K562 (cell line): ENCODE data around the gene RAI1. TPM values are rescaled to one million over a fixed set of nuclear protein-coding genes. Genes with fewer than 3 reads are reported as not detected.

Experiments
- ATF1 ChIP-seq, 2 experiments: fragments of 450-650 bp in 1 of 2; IDR thresholded peaks; 2 replicates each; pipeline ENCODE4 v1.6.1; 2016; ENCODE audit warnings: missing compliant biosample characterization in 1 of 2, missing genetic modification characterization in 1 of 2
- BACH1 ChIP-seq: fragments of 200-800 bp; sonication (Bioruptor generic); IDR thresholded peaks from 2 replicates; pipeline ENCODE4 v1.6.1; 2016; ENCODE audit warnings: missing genetic modification characterization, missing compliant biosample characterization
- BCLAF1 ChIP-seq, 2 experiments: fragments of 450-650 bp in 1 of 2; IDR thresholded peaks; 2 replicates each; pipeline ENCODE4 v1.6.1; 2011 to 2017; ENCODE audit warnings: low read depth in 2 of 2, antibody characterized with exemption in 1 of 2, borderline replicate concordance in 1 of 2, low read length in 1 of 2, mild to moderate bottlenecking in 1 of 2, mixed read lengths in 1 of 2; ENCODE audit not compliant: control insufficient read depth in 1 of 2
- CBX3 ChIP-seq, 2 experiments: IDR thresholded peaks; 1 replicate in 1 of 2; 2 replicates in 1 of 2; pipeline ENCODE4 v1.6.1; 2012; ENCODE audit warnings: inconsistent platforms in 2 of 2, low read length in 2 of 2, borderline replicate concordance in 1 of 2, control low read depth in 1 of 2
- CCAR2 ChIP-seq: fragments of 200-400 bp; formaldehyde crosslinking; IDR thresholded peaks from 2 replicates; pipeline ENCODE4 v1.6.1; 2017; ENCODE audit warnings: mild to moderate bottlenecking, low read depth, low read length
- GABPB2 ChIP-seq: fragments of 250-450 bp; sonication (Bioruptor Pico); conservative IDR thresholded peaks from 2 replicates; pipeline ENCODE4 v1.5.1; 2021; ENCODE audit warnings: mild to moderate bottlenecking
- ILF3 ChIP-seq: fragments of 450-650 bp; IDR thresholded peaks from 2 replicates; pipeline ENCODE4 v1.6.1; 2018; ENCODE audit warnings: antibody characterized with exemption, mild to moderate bottlenecking, moderate library complexity, borderline replicate concordance
- MAZ ChIP-seq, 2 experiments: fragments of 450-650 bp in 1 of 2; sonication (generic) in 1 of 2; formaldehyde crosslinking; IDR thresholded peaks in 1 of 2; conservative IDR thresholded peaks in 1 of 2; 2 replicates each; pipeline versions ENCODE4 v1.4.0 to v1.5.0; 2020; ENCODE audit warnings: mild to moderate bottlenecking in 1 of 2, missing genetic modification reagents in 1 of 2
- MYBL2 ChIP-seq, 2 experiments: fragments of 450-650 bp in 1 of 2; sonication (generic) in 1 of 2; formaldehyde crosslinking in 1 of 2; IDR thresholded peaks; 2 replicates each; pipeline versions ENCODE4 v1.6.1 to v1.8.1; 2017 to 2022; ENCODE audit warnings: borderline replicate concordance in 1 of 2, inconsistent platforms in 1 of 2, low read depth in 1 of 2, mild to moderate bottlenecking in 1 of 2, missing genetic modification reagents in 1 of 2, moderate library complexity in 1 of 2
- NCOR1 ChIP-seq: fragments of 450-650 bp; IDR thresholded peaks from 2 replicates; pipeline ENCODE4 v1.6.1; 2016; ENCODE audit warnings: mild to moderate bottlenecking, moderate library complexity
- NFIC ChIP-seq: fragments of 450-650 bp; IDR thresholded peaks from 2 replicates; pipeline ENCODE4 v1.6.1; 2017; ENCODE audit warnings: mild to moderate bottlenecking, inconsistent platforms
- NR3C1 ChIP-seq: sonication (generic); formaldehyde crosslinking; IDR thresholded peaks from 2 replicates; pipeline ENCODE4 v1.8.1; 2022; ENCODE audit warnings: missing genetic modification reagents
- PREB ChIP-seq: sonication (generic); formaldehyde crosslinking; IDR thresholded peaks from 2 replicates; pipeline ENCODE4 v1.8.1; 2023; ENCODE audit warnings: mild to moderate bottlenecking, missing genetic modification reagents
- SREBF1 ChIP-seq: fragments of 150-350 bp; IDR thresholded peaks from 2 replicates; pipeline ENCODE4 v1.6.1; 2014; ENCODE audit warnings: antibody characterized with exemption, low read depth, low read length, borderline replicate concordance
- ZBTB12 ChIP-seq: fragments of 250-450 bp; sonication (Bioruptor Pico); IDR thresholded peaks from 2 replicates; pipeline ENCODE4 v1.4.0; 2020
- ZBTB5 ChIP-seq: fragments of 450-650 bp; IDR thresholded peaks from 2 replicates; pipeline ENCODE4 v1.6.1; 2017; ENCODE audit warnings: antibody characterized with exemption
- ZNF165 ChIP-seq: fragments of 250-450 bp; sonication (Bioruptor Pico); IDR thresholded peaks from 2 replicates; pipeline ENCODE4 v1.4.0; 2020; ENCODE audit warnings: borderline replicate concordance
- ZNF224 ChIP-seq: sonication (generic); formaldehyde crosslinking; IDR thresholded peaks from 2 replicates; pipeline ENCODE4 v1.8.0; 2022; ENCODE audit warnings: mild to moderate bottlenecking, missing genetic modification reagents
- ZNF24 ChIP-seq: fragments of 450-650 bp; IDR thresholded peaks from 2 replicates; pipeline ENCODE4 v1.6.1; 2016
- ZNF699 ChIP-seq: fragments of 250-450 bp; sonication (Bioruptor Pico); IDR thresholded peaks from 2 replicates; pipeline ENCODE4 v1.8.0; 2021; ENCODE audit warnings: mild to moderate bottlenecking, moderate library complexity; ENCODE audit not compliant: insufficient replicate concordance
- polyA plus RNA-seq, 8 experiments: library from polyadenylated mRNA; depleted of rRNA in 4 of 8; stranded (reverse) in 5 of 8; unstranded in 3 of 8; fragments of >200 nt; fragmentation: Nextera tagmentation in 2 of 8; fragmentation: Illumina TruSeq in 1 of 8; extraction: Ambion mirVana in 2 of 8; extraction: Trizol in 1 of 8; gene quantifications; 2 replicates each; pipeline versions ENCODE4 v1.2.1 to v1.2.3, GENCODE V29; 2011 to 2014; ENCODE audit warnings: inconsistent platforms in 1 of 8, missing spikeins in 1 of 8
- total RNA-seq, 7 experiments: library from RNA; depleted of rRNA in 6 of 7; stranded (reverse); fragments of >200 nt in 6 of 7; fragmentation: Illumina TruSeq in 2 of 7; extraction: Trizol in 2 of 7; gene quantifications; 2 replicates each; pipeline versions ENCODE4 v1.2.1 to v1.2.3, GENCODE V29; 2011 to 2021; ENCODE audit warnings: low replicate concordance in 1 of 7

The RAI1 gene
- total and polyA plus RNA-seq, 9 of the 15 experiments (the other 6 are each of a cell fraction or from before 2014, with no cell fraction given) = 0.68 to 19.9 (median 5.5) TPM

- no peak for TF ChIP-seq PREB (CRISPR knock-in tag)
- TF ChIP-seq MAZ (CRISPR knock-in tag; conservative IDR thresholded peaks at IDR 0.05 in 1 of 2, IDR thresholded peaks at IDR 0.05 in 1 of 2) = peak in 1 of 2 experiments; percentile 47; a peak in 1 of 4 replicates
- TF ChIP-seq CCAR2 = no peak
- TF ChIP-seq BACH1 (tag) = no peak
- no peak for TF ChIP-seq ZNF24
- 0 out of 4 replicates have a peak, but pooled peaks of 1 of the 2 experiments have one; percentile 47 for TF ChIP-seq BCLAF1 (IDR thresholded peaks at IDR 0.05; ENCODE audit: borderline replicate concordance in 1 of 2, control insufficient read depth in 1 of 2, low read depth in 2 of 2, low read length in 1 of 2)
- TF ChIP-seq ZNF165 (CRISPR knock-in tag) = no peak
- peak; percentile 89 for TF ChIP-seq NCOR1
- TF ChIP-seq ZBTB12 (CRISPR knock-in tag) = peak; percentile 44; the same call in 1 of the 2 replicates
- no peak for TF ChIP-seq SREBF1
- peak in 1 of 2 experiments; percentile 73; a peak in 1 of 3 replicates for TF ChIP-seq CBX3 (IDR thresholded peaks at IDR 0.05; ENCODE audit: borderline replicate concordance in 1 of 2, low read length in 2 of 2)
- no peak for TF ChIP-seq ZBTB5
- no peak; the same call in 1 of the 2 replicates for TF ChIP-seq ILF3
- TF ChIP-seq GABPB2 = no peak
- no peak for TF ChIP-seq NFIC
- TF ChIP-seq ZNF699 (CRISPR knock-in tag) = no peak
- TF ChIP-seq NR3C1 = no peak; the same call in 1 of the 2 replicates
- peak; percentile 52; the same call in 1 of the 2 replicates for TF ChIP-seq ATF1 (CRISPR knock-in tag; IDR thresholded peaks at IDR 0.05)
- peak; percentile 90 for TF ChIP-seq ATF1 (tag; IDR thresholded peaks at IDR 0.05)
- TF ChIP-seq MYBL2 (IDR thresholded peaks at IDR 0.05; ENCODE audit: low read depth) = no peak
- no peak for TF ChIP-seq MYBL2 (CRISPR knock-in tag; IDR thresholded peaks at IDR 0.05; ENCODE audit: borderline replicate concordance)
- no peak for TF ChIP-seq ZNF224 (CRISPR knock-in tag)
Measured at GRCh38 chr17:17836250-17836817, 155.1 kb downstream of the RAI1 start (continued).
